Activated CD4-positive, alpha-beta T cell treated with anti-CD3 and anti-CD28 coated beads, Interleukin-2, amount 50 U/mL, for 48 hours (primary cell): ENCODE data around the gene IL15RA.
"Not testable (repeated sequence)": the region's sequence is repeated elsewhere in the genome, so short reads cannot be mapped to it uniquely, and the experiment has no call there.

Experiments used
- DNase-seq, 2 experiments: peaks; one replicate each; pipeline ENCODE4 v3.0.0-alpha.2; 2020

IL15RA gene

GRCh38 chr10:6005856-6006395 is 28.6 kb upstream of the IL15RA start:
- no peak for DNase-seq

- not testable (repeated sequence) for DNase-seq
These were observed 27.9 kb upstream of the IL15RA start for GRCh38 chr10:6005161-6005804.

- DNase-seq: no peak
These were observed 25.6 kb upstream of the IL15RA start for GRCh38 chr10:6002809-6003510.

GRCh38 chr10:5999440-6000165 is 22.3 kb upstream of the IL15RA start:
- no peak for DNase-seq

- no peak for DNase-seq
These were observed 19.4 kb upstream of the IL15RA start for GRCh38 chr10:5996696-5997095.

GRCh38 chr10:5992398-5992797 is 15.1 kb upstream of the IL15RA start:
- no peak for DNase-seq

GRCh38 chr10:5991708-5992107 is 14.4 kb upstream of the IL15RA start:
- no peak for DNase-seq

- DNase-seq: no peak
These were observed 12.4 kb upstream of the IL15RA start for GRCh38 chr10:5989756-5990155.

GRCh38 chr10:5988336-5988920 is 11.1 kb upstream of the IL15RA start:
- no peak for DNase-seq

GRCh38 chr10:5987747-5988146 is 10.4 kb upstream of the IL15RA start:
- no peak for DNase-seq

GRCh38 chr10:5985029-5985428 is 7.7 kb upstream of the IL15RA start:
- no peak for DNase-seq

- no peak for DNase-seq
These were observed 6.4 kb upstream of the IL15RA start for GRCh38 chr10:5983774-5984173.

- no peak for DNase-seq
These were observed 4.2 kb upstream of the IL15RA start for GRCh38 chr10:5981529-5981928.

- no peak for DNase-seq
These were observed 817 bp upstream of the IL15RA start for GRCh38 chr10:5978230-5978489.

GRCh38 chr10:5976512-5977470 is 552 bp downstream of the IL15RA start:
- peak; percentile 65 to 70 for DNase-seq

GRCh38 chr10:5975641-5976473 is 1.5 kb downstream of the IL15RA start:
- DNase-seq: peak; percentile 61 to 73

- no peak for DNase-seq
These were observed 4.3 kb downstream of the IL15RA start for GRCh38 chr10:5973069-5973468.

GRCh38 chr10:5971886-5972285 is 5.5 kb downstream of the IL15RA start:
- DNase-seq: no peak

GRCh38 chr10:5971315-5971832 is 6.0 kb downstream of the IL15RA start:
- peak; percentile 24 to 40 for DNase-seq

- DNase-seq: no peak
These were observed 6.8 kb downstream of the IL15RA start for GRCh38 chr10:5970527-5970926.

- DNase-seq: no peak
These were observed 7.3 kb downstream of the IL15RA start for GRCh38 chr10:5970066-5970465.
